GM13976 (cell line): ENCODE data around the gene PHGDH.
"Not testable (repeated sequence)": the region's sequence is repeated elsewhere in the genome, so short reads cannot be mapped to it uniquely, and the experiment has no call there.

Experiments used
- DNase-seq: peaks from one replicate; pipeline ENCODE4 v3.0.0; 2012; ENCODE audit warnings: low spot score
- in situ Hi-C: fragments of 300-500 bp; cut with MboI; formaldehyde crosslinking; loops from one replicate; pipeline ENCODE4 v1.12.0; 2022; ENCODE audit warnings: low sequenced_read_pairs, mixed read lengths, inconsistent platforms; ENCODE audit not compliant: unreplicated experiment
- TF ChIP-seq, protein P1 (sequence below): IDR thresholded peaks from 2 replicates; pipeline ENCODE4 v1.5.1; 2012; ENCODE audit warnings: borderline replicate concordance, mild to moderate bottlenecking; ENCODE audit not compliant: insufficient read depth; ENCODE audit errors: extremely low read depth, missing control alignments, control extremely low read depth

The PHGDH gene

DNA sequence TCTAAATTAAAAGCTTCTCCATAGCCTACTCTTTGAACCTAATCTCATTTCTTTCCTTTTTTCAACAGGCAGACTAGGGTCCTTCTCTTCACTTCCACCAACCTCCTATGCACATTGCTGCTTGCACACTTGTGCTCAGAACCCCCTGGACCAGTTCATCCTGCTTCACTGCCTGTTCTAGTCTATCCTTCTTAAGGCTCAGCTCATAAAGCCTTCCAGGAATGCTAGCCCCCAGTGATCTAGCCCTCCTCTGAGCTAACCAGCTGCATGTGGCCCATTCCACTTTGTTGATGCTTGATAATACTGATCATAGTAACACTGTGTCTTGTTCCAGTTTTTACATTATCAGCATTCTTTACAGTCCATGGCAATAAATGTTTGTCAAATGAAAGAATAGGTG lies 22.9 kb upstream of the PHGDH start:
- TF ChIP-seq, protein P1, sequence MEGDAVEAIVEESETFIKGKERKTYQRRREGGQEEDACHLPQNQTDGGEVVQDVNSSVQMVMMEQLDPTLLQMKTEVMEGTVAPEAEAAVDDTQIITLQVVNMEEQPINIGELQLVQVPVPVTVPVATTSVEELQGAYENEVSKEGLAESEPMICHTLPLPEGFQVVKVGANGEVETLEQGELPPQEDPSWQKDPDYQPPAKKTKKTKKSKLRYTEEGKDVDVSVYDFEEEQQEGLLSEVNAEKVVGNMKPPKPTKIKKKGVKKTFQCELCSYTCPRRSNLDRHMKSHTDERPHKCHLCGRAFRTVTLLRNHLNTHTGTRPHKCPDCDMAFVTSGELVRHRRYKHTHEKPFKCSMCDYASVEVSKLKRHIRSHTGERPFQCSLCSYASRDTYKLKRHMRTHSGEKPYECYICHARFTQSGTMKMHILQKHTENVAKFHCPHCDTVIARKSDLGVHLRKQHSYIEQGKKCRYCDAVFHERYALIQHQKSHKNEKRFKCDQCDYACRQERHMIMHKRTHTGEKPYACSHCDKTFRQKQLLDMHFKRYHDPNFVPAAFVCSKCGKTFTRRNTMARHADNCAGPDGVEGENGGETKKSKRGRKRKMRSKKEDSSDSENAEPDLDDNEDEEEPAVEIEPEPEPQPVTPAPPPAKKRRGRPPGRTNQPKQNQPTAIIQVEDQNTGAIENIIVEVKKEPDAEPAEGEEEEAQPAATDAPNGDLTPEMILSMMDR = no peak

DNA sequence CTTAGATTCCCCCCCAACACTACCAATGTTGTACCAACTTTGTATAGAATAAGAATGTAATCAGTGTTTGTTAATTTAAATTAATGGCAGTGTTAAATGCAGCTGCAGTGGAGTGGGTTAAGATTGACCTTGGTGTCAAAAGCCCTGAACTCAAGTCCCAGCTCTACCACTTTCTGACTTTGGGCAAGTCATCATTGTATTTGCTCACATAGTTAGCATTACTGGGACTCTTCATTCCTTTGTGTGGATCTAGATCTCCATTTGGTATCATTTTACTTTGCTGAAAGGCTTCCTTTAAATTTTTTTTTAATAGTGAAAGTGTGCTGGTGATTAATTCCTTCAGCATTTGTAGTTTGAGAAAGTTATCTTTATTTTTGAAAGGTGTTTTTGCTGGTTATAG lies 22.2 kb upstream of the PHGDH start:
- TF ChIP-seq, protein P1 = no peak
- no peak for DNase-seq
- in situ Hi-C loops = loop anchor here (5.0 to 25.0 kb wide), 2 partner anchors 87 to 152 kb away; no protein-coding TSS in a partner anchor

More for the DNA sequence above, 22.9 kb upstream of the PHGDH start:
- in situ Hi-C loops = loop anchor here (5.0 to 25.0 kb wide), 2 partner anchors 87 to 152 kb away; no protein-coding TSS in a partner anchor
- DNase-seq = no peak

DNA sequence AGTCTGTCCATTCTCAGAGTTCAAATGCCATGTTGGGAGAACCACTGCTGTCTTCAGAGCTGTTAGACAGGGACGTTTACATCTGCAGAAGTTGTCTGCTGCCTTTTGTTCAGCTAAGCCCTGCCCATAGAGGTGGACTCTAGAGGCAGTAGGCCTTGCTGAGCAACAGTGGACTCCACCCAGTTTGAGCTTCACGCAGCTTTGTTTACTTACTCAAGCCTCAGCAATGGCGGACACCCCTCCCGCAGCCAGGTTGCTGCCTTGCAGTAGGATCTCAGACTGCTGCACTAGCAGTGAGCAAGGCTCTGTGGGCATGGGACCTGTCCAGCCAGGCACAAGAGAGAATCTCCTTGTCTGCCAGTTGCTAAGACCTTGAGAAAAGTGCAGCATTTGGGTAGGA lies 14.9 kb upstream of the PHGDH start:
- not testable (repeated sequence) for DNase-seq
- in situ Hi-C loops = loop anchor here (25.0 kb wide), 1 partner anchor 160 kb away; no protein-coding TSS in a partner anchor

- TF ChIP-seq, protein P1 = no peak
- in situ Hi-C loops = loop anchor here (25.0 kb wide), 1 partner anchor 160 kb away; no protein-coding TSS in a partner anchor
- DNase-seq = no peak
These were observed 14.1 kb upstream of the PHGDH start for GRCh38 chr1:119697598-119697997.

DNA sequence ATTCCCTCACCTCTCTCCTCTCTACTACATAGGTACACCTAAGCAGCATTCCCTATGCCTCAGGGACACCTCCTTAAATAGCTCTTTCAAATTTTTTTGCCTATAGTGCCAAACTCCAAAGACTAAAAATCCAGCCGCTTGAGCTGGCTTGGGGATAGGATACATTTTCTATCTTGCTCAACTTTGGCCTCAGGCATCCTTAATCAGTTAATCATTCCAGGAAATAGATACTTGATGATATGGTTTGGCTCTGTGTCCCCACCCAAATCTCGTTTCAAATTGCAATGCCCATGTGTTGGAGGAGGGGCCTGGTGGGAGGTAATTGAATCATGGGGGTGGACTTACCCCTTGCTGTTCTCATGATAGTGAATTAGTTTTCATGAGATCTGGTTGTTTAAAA lies 11.4 kb upstream of the PHGDH start:
- no peak for DNase-seq
- TF ChIP-seq, protein P1 = no peak
- in situ Hi-C loops = no loop called here

DNA sequence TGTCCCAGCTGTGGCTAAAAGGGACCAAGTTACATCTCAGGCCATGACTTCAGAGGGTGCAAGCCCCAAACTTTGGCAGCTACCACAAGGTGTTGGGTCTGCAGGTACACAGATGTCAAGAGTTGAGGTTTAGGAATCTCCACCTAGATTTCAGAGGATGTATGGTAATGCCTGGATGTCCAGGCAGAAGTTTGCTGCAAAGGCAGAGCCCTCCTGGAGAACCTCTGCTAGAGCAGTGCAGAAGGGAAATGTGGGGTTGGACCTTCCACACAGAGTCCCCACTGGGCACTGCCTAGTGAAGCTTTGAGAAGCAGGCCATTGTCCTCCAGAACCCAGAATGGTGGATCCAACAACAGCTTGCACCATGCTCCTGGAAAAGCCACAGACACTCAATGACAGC lies 10.1 kb upstream of the PHGDH start:
- DNase-seq = no peak
- in situ Hi-C loops = no loop called here
- TF ChIP-seq, protein P1 = no peak

GRCh38 chr1:119702384-119702783 lies 9.3 kb upstream of the PHGDH start:
- TF ChIP-seq, protein P1 = no peak
- no peak for DNase-seq
- in situ Hi-C loops = no loop called here
